GM18526 (cell line): ENCODE results near the gene PTPN22.

Experiments used
- POLR2A ChIP-seq: IDR thresholded peaks from 3 replicates; pipeline ENCODE4 v1.6.1; 2011; ENCODE audit not compliant: insufficient read length; ENCODE audit errors: extremely low read depth

Gene PTPN22

GRCh38 chr1:113834716-113835115 is 36.8 kb downstream of the PTPN22 start:
- no peak for TF ChIP-seq POLR2A

GRCh38 chr1:113830039-113830438 is 41.5 kb downstream of the PTPN22 start:
- TF ChIP-seq POLR2A: no peak

GRCh38 chr1:113821916-113822315 is 49.6 kb downstream of the PTPN22 start:
- no peak for TF ChIP-seq POLR2A

- no peak for TF ChIP-seq POLR2A
Measured at GRCh38 chr1:113818578-113818977, 52.9 kb downstream of the PTPN22 start.

GRCh38 chr1:113813218-113813617 is 58.3 kb downstream of the PTPN22 start:
- TF ChIP-seq POLR2A: no peak

- TF ChIP-seq POLR2A: no peak
Measured at GRCh38 chr1:113812661-113813135, 58.8 kb downstream of the PTPN22 start.

GRCh38 chr1:113811888-113812660 is 59.4 kb downstream of the PTPN22 start, which contains the start of gene RSBN1:
TSS of gene RSBN1 (minus strand) at chr1:113812476. CDS start at chr1:113812412, 64 bp downstream.
- TF ChIP-seq POLR2A: peak; percentile 70

GRCh38 chr1:113811156-113811887 is 60.2 kb downstream of the PTPN22 start:
- no peak for TF ChIP-seq POLR2A

GRCh38 chr1:113809670-113810602 is 61.6 kb downstream of the PTPN22 start:
- TF ChIP-seq POLR2A: no peak

GRCh38 chr1:113808450-113809195 is 62.9 kb downstream of the PTPN22 start:
- TF ChIP-seq POLR2A: no peak

GRCh38 chr1:113805639-113806038 is 65.9 kb downstream of the PTPN22 start:
- no peak for TF ChIP-seq POLR2A

GRCh38 chr1:113805256-113805531 is 66.3 kb downstream of the PTPN22 start:
- TF ChIP-seq POLR2A: no peak

GRCh38 chr1:113804421-113805255 is 66.9 kb downstream of the PTPN22 start:
- no peak for TF ChIP-seq POLR2A
